Mesodermal cell (in vitro differentiated cells): ENCODE data around the gene SAMD9. TPM values are rescaled to one million over a fixed set of nuclear protein-coding genes. Genes with fewer than 3 reads are reported as not detected.

Source experiments
- H3K27ac ChIP-seq: 2 replicates; pipeline ENCODE4 v1.7.0; 2013; ENCODE audit warnings: mild to moderate bottlenecking, low read depth, low read length, moderate library complexity; ENCODE audit not compliant: severe bottlenecking
- H3K36me3 ChIP-seq: 2 replicates; pipeline ENCODE4 v1.7.1; 2013; ENCODE audit warnings: mild to moderate bottlenecking, low read length, moderate library complexity; ENCODE audit not compliant: control insufficient read depth, insufficient read depth
- H3K4me1 ChIP-seq: one replicate; pipeline ENCODE4 v1.7.1; 2013; ENCODE audit warnings: mild to moderate bottlenecking, low read length; ENCODE audit not compliant: insufficient read depth, control insufficient read depth, poor library complexity, severe bottlenecking
- H3K4me3 ChIP-seq: 2 replicates; pipeline ENCODE4 v1.7.0; 2013; ENCODE audit warnings: low read length, control low read depth, mild to moderate bottlenecking; ENCODE audit not compliant: insufficient read depth, poor library complexity, severe bottlenecking; ENCODE audit errors: extremely low read depth
- H3K9me3 ChIP-seq: 2 replicates; pipeline ENCODE4 v1.7.1; 2013; ENCODE audit warnings: mild to moderate bottlenecking, low read length, moderate library complexity; ENCODE audit not compliant: control insufficient read depth
- WGBS, 2 experiments: methylation state at CpG; one replicate each; pipeline ENCODE4 v1.1.5; 2013; ENCODE audit warnings: missing lambda C conversion rate in 2 of 2; ENCODE audit not compliant: insufficient coverage in 2 of 2; 5-methylcytosine and 5-hydroxymethylcytosine counted together
- polyA plus RNA-seq, 2 experiments: library from polyadenylated mRNA; stranded (reverse); fragments of 50-300 nt; gene quantifications; one replicate each; pipeline ENCODE4 v1.2.3, GENCODE V29; 2013

The SAMD9 gene
- 0.07 TPM for polyA plus RNA-seq (2013, experiment 1 of 2)
- polyA plus RNA-seq (2013, experiment 2 of 2) = 0.05 TPM

- H3K4me1 ChIP-seq = no peaks in the 10 kb centered on the region
- 84% methylated on average over 3 of the region's 4 CpGs; no CpG with 5 or more reads in 1 of the 2 experiments for WGBS, 2 experiments
- no peaks in the 10 kb centered on the region for H3K36me3 ChIP-seq
- H3K27ac ChIP-seq = no peak within 1 kb of the TSS
- H3K4me3 ChIP-seq = no peak within 1 kb of the TSS
- no peaks in the 10 kb centered on the region for H3K9me3 ChIP-seq
Measured at GRCh38 chr7:93117852-93118530, at the start of gene SAMD9. TSS of gene SAMD9 (minus strand) at chr7:93117979. CDS start at chr7:93106097, 11,882 bp downstream.

DNA sequence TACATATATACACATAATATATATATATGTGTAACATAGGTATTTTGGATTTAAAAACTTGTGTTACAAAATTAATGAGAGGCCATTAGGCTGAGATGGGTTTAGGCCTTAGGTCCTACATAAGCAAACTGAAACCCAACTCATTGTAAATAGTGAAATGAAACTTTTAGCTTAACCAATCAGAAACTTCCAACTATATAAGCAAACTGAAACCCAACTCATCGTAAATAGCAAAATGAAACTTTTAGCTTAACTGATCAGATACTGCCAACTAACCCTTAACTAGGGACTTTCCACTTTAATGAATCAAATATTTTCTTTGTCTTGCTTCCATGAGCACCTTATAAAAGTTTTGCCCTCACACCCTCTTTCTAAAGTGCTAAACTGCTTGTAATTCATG lies 47.7 kb upstream of the SAMD9 start:
- H3K36me3 ChIP-seq = no peaks in the 10 kb centered on the region
- WGBS, 2 experiments = 100% methylated on average over 1 of the region's 1 CpG
- no peak overlapping the region for H3K27ac ChIP-seq
- peaks cover 6% of the 10 kb centered on the region for H3K9me3 ChIP-seq
- no peak overlapping the region for H3K4me3 ChIP-seq
- no peaks in the 10 kb centered on the region for H3K4me1 ChIP-seq

DNA sequence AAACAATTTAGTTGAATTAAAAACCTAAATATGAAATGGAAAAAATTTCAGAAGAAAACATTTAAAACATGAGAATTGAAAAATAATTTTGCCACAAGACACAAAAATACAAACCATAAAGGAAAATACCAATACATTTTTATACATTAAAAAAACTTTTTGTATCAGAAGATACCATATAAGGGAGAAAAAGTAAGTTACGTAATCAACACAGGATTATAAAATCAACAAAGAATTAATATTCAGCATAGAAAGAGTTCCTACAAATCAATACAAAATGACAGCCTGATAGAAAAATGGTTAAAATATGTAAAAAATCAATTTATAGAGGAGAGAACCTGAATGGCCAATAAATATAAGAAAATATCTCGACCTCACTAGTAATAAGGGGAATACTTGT lies 47.0 kb upstream of the SAMD9 start:
- H3K27ac ChIP-seq = no peak overlapping the region
- no peaks in the 10 kb centered on the region for H3K4me1 ChIP-seq
- H3K36me3 ChIP-seq = no peaks in the 10 kb centered on the region
- no peak overlapping the region for H3K4me3 ChIP-seq
- H3K9me3 ChIP-seq = peaks cover 6% of the 10 kb centered on the region
- WGBS, 2 experiments = no CpG with 5 or more reads among the region's 2 CpGs

DNA sequence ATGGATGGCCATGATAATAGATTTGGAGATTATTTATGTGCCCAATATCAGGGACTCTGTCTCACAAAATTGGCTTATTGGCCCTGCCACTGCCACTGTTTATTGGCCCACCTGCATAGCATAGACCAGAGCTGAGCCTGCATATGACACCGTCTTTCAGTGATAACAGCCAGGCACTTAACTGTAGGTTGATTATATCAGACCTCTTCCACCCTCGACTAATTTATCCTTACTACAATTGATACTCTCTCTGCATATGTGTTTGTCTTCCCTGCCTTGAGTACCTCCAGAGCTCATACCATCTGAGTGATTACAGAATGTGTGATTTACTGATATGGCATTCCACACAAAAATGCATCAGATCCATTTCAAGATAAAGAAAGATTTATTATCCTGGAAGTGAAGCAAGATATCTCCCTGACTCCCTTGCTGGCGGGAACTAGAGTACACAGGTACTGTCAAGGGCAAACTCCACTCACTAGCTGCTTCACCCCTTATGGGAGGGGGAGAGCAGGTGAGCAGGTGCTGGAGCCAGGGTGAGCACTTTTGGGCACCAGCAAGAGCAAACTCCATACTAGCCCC lies 43.5 kb upstream of the SAMD9 start:
- H3K4me1 ChIP-seq = no peaks in the 10 kb centered on the region
- H3K36me3 ChIP-seq = no peaks in the 10 kb centered on the region
- H3K9me3 ChIP-seq = peaks cover 6% of the 10 kb centered on the region
- WGBS, 2 experiments = 67% methylated on average over 1 of the region's 3 CpGs
- no peak overlapping the region for H3K27ac ChIP-seq
- H3K4me3 ChIP-seq = no peak overlapping the region

- no CpG with 5 or more reads among the region's 1 CpG for WGBS, 2 experiments
- Histone ChIP-seq H3K4me3 (no peak overlapping the region), H3K36me3 (no peaks in the 10 kb centered on the region), H3K27ac (no peak overlapping the region), H3K9me3 (peaks cover 6% of the 10 kb centered on the region), H3K4me1 (no peaks in the 10 kb centered on the region)
Measured at GRCh38 chr7:93160410-93160809, 42.6 kb upstream of the SAMD9 start.

DNA sequence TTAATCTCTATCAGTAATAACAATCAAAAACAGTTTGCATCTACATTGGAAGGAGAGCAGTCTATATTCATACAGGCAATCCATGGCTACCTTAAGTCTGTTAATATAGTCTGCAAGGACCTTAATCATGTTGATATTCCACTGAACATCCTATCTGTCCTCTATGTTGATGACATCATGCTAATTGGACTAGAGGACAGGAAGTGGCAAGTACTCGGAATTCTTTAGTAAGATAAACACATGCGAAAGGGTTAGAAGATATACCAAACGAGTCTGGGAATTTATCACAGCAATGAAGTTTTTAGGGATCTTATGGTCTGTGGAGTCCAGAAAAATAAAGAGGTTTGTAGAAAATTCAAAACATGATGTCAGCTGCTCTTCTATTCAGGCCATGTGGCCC lies 41.7 kb upstream of the SAMD9 start:
- H3K36me3 ChIP-seq = no peaks in the 10 kb centered on the region
- H3K4me3 ChIP-seq = no peak overlapping the region
- WGBS, 2 experiments = 95 to 97% methylated on average over 3 of the region's 3 CpGs
- no peak overlapping the region for H3K27ac ChIP-seq
- H3K9me3 ChIP-seq = peaks cover 6% of the 10 kb centered on the region
- no peaks in the 10 kb centered on the region for H3K4me1 ChIP-seq

GRCh38 chr7:93156884-93157283 lies 39.1 kb upstream of the SAMD9 start:
- Histone ChIP-seq H3K4me3 (no peak overlapping the region), H3K36me3 (no peaks in the 10 kb centered on the region), H3K27ac (no peak overlapping the region), H3K4me1 (no peaks in the 10 kb centered on the region), H3K9me3 (no peaks in the 10 kb centered on the region)
- 100% methylated on average over 1 of the region's 1 CpG; no CpG with 5 or more reads in 1 of the 2 experiments for WGBS, 2 experiments

- 91 to 100% methylated on average over 1 of the region's 1 CpG for WGBS, 2 experiments
- Histone ChIP-seq H3K9me3 (no peaks in the 10 kb centered on the region), H3K27ac (no peak overlapping the region), H3K36me3 (no peaks in the 10 kb centered on the region), H3K4me3 (no peak overlapping the region), H3K4me1 (no peaks in the 10 kb centered on the region)
Measured at GRCh38 chr7:93150200-93150835, 32.5 kb upstream of the SAMD9 start.

- 90 to 100% methylated on average over 2 to 3 of the region's 3 CpGs for WGBS, 2 experiments
- Histone ChIP-seq H3K9me3 (no peaks in the 10 kb centered on the region), H3K27ac (no peak overlapping the region), H3K36me3 (no peaks in the 10 kb centered on the region), H3K4me3 (no peak overlapping the region), H3K4me1 (no peaks in the 10 kb centered on the region)
Measured at GRCh38 chr7:93148727-93149126, 30.9 kb upstream of the SAMD9 start.

DNA sequence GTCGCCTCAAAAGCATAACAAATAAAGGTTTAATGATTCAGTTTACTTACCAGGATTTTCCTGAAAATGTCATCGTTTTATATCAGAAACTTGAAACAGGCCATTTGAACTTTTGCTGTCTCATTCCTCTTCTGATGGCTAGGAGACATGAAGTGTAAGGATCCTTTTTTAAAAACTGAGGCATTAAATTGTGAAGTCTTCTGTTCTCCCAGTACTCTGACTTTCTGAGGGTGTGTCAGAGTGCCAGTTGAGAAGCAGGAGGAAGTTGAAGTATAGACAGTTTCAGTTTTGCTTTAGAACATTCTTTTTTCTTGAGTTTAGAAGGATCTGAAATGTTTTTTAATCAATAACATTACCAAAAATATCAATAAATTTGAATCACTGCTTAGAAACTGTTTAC lies 30.4 kb upstream of the SAMD9 start, which contains the start of gene SAMD9L:
Gene SAMD9L, minus strand, starts transcription at position 242 of the 400 bp plus-strand sequence. CDS start 12,414 bp downstream, outside the sequence.
- no peak within 1 kb of the TSS for H3K4me3 ChIP-seq
- no peak within 1 kb of the TSS for H3K27ac ChIP-seq
- no peaks in the 10 kb centered on the region for H3K9me3 ChIP-seq
- 100% methylated on average over 1 of the region's 2 CpGs for WGBS, 2 experiments
- H3K4me1 ChIP-seq = no peaks in the 10 kb centered on the region
- no peaks in the 10 kb centered on the region for H3K36me3 ChIP-seq
